ENCODE data around the gene USP15.

Gene USP15

DNA sequence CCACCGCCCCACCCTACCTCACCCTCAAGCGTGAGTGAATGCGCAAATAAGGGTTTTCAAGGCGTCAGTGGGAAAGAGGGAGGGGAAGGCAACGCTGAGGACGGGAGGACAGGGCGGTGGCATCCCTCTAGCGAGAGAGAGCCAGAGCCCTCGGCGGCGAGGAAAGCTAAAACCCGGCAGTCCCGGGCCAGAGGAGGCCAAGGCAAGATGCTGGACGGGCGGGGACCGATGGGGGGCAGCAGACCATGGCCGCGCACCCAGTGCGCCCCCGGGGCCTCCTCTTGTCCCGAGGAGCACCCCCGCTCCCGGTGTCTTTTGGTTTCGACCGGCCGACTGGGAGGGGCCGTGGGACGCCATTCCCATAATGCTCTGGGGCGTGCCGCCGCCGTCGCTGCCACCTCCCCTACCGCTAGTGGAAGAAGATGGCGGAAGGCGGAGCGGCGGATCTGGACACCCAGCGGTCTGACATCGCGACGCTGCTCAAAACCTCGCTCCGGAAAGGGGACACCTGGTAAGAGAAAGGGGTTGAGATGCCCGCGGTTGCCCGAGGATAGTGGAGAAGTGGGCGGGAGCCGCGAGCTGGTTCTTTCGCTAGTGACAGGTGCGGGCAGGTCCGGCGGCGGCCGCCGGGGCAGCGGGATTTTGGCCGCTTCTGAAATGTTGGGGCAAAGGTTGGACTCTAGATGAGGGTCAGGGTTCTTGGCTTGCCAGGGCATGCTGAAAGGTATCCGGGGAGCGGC, at the start of gene USP15:
Gene USP15 (plus strand): TSS at position 412 of the 740 bp plus-strand sequence. CDS start 11 bp downstream, at position 423.
- peak; percentile 99 for DNase-seq (ENCODE audit: low read depth)

GRCh38 chr12:62210422-62210821, 49.8 kb upstream of the USP15 start:
- peak; percentile 48 for DNase-seq (ENCODE audit: low read depth)

GRCh38 chr12:62211510-62211909, 48.7 kb upstream of the USP15 start:
- no peak for DNase-seq (ENCODE audit: low read depth)

GRCh38 chr12:62214846-62215245, 45.4 kb upstream of the USP15 start:
- DNase-seq (ENCODE audit: low read depth): no peak

DNA sequence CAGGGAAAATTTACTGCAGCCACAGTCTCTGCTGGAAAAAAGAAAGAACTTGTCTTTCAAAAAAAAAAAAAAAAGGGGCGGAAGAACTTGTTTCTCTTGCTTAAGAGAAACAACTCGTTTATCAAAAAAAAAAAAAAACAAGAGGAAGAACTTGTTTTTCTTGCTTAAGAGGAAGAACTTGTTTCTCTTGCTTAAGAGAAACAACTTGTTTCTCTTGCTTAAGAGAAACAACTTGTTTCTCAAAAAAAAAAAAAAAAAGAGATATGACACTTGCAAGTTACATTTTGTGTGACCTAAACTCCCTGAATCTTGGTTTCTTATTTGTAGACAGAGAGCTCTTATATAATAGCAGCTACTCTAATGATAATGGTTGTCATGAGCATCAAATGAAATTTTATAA, 44.7 kb upstream of the USP15 start:
- no peak for DNase-seq (ENCODE audit: low read depth)

- DNase-seq (ENCODE audit: low read depth): no peak
These were observed 42.6 kb upstream of the USP15 start for GRCh38 chr12:62217466-62218194.

DNA sequence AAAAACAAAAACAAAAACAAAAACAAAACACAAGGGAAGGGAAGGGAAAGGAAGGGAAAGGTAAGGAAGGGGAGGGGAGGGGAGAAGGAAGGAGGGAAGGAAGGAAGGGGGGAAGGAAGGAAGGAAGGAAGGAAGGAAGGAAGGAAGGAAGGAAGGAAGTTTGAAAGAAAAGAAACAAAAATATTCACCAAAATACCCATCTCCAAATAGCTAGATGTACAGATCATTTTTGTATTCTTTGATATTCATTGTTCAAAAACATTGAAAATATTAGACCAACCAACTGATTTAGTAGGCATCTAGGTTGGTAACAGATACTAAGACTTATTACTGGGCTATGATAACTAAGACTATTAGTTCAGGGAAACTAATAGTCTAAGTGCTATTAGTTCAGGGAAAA, 39.1 kb upstream of the USP15 start:
- no peak for DNase-seq (ENCODE audit: low read depth)

- no peak for DNase-seq (ENCODE audit: low read depth)
These were observed 35.6 kb upstream of the USP15 start for GRCh38 chr12:62224601-62225000.

DNA sequence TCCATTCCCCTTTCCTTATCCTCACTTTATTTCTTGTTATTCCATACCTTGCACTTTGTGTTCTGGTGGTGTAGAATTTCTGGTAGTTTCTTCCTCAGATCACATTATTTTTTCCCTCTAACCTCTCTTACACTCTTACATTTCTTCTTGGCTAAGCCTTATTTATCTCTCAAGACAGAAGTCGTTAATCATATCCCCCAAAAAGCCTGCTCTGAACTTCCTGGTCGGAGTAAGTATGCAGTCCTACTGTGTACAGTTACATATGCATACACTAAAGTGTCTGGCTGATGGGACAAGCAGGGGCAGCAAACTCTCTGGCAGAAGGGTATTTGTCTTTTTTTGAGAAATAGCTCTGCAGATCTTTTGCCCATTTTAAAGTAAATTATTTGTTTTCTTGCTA, 33.1 kb upstream of the USP15 start:
- DNase-seq (ENCODE audit: low read depth): no peak

DNA sequence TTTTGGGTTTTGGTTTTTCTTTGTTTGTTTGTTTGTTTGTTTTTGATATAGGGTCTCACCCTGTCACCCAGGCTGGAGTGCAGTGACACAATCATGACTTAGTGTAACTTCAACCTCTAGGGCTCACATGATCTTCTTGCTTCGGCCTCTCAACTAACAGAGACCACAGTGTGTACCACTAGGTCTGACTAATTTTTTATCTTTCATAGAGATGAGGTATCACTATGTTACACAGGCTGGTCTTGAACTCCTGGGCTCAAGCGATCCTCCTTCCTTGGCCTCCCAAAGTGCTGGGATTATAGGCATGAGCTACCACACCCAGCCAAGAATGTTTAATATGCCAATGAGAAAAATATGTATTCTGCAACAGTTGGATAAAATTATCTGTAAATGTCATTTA, 29.6 kb upstream of the USP15 start:
- no peak for DNase-seq (ENCODE audit: low read depth)

DNA sequence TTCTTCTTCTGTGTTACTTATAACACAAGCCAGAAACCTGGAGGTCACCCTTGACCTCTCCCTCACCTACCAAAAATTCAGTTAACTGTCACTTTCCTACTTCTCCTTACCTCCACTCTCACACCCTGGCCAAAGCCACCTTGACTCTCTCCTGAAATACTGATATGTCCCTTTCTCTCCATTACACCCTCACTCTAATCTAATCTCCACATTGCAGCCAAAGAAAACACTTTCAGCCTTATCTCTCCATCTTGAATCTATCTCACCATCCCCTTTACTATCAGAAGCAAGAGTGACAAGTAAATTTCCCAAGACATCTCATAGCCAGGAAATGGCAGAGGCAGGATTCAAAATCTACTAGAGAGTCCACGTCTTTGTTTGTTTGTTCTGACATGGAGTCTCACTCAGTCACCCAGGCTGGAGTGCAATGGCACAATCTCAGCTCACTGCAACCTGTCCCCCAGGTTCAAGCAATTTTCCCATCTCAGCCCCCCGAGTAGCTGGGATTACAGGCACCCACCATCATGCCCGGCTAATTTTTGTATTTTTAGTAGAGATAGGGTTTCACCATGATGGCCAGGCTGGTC, 28.0 kb upstream of the USP15 start:
- DNase-seq (ENCODE audit: low read depth): no peak

DNA sequence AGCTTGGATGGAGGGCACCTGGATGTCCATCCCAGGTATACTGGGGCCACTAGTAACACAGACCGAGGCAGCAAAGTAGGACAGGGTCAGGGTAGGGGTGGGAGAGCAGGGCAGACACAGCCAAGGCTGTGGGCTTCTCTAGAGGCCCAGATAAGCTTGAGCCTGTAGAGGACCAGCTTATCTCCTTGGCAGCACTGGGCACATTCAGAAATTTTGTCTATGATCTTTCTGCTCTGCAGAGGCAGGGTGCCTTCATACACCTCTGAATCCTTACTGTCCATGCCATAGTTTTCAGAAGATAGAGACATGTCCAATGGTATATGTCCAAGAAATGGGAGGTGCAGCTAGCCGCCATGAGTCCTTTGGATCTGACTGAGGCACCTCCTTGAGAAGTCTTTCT, 26.4 kb upstream of the USP15 start:
- no peak for DNase-seq (ENCODE audit: low read depth)

DNA sequence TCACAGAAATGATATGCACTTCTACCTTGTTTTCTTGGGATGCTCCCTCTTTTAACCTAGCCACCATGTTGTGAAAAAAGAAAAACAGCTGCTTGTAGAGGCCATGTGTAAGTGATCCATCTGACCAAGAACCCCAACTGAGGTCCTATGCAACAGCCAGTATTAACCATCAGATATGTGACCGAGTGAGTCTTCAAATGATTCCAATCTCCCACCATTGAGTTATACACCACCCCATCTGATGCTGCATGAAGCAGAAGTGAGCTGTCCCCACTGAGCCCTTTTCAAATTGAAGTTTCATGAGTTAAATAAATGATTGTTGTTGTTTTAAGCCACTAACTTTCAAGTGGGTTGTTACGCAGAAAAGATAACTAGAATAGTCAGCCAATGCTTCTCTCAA, 20.6 kb upstream of the USP15 start:
- no peak for DNase-seq (ENCODE audit: low read depth)

DNA sequence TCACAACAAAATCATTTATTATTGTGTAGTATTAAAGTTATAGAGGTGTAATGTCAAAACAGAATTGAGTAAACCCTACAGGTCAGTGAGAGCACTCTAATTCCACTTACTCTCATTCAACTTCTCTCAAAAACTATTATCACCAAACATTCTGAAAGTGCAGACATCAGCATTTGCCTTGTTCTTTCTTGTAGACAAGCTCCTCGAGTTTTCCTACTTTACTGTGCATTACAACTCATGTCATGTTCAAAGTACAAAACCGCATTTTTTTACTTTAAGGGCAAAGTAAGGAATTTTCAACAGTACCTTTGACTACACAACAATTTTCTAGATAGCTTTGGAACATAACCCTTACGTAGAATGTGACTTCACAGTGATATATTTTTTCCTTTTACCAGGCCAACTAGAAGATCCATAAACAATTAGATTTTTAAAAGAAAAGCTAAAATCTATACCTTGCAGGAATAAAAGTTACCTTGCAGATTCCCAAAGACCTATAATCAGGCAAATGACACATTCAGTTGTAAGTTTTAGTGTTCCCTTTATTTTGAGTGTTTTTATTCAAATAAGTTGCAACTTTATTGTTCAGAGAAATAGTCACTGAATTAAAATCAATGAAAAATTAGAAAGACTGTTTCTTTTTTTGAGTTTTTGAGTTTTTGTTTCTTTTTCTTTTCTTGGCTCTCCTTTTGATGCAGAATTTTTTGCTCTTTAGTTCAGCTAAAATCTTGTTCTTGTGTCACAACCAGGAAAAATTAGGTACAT, 12.7 kb upstream of the USP15 start:
- DNase-seq (ENCODE audit: low read depth): no peak

DNA sequence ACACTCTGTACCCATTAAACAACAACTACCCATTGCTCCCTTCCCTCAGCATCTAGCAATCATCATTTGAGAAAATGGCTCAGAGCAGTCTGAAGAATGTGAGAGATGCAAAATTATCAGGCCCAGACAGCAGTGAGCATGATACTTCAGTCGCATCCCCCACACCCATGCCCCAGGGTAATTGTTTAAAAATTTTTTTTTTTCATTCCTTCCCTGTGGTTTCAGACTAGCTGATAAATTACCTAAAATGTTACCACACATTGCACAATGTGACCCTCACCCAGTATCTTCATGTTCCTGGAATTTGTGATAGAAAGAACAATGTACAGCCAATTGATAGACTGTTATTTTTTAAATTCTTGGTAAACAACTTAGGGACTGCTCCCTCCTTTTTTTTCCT, 11.3 kb upstream of the USP15 start:
- no peak for DNase-seq (ENCODE audit: low read depth)

DNA sequence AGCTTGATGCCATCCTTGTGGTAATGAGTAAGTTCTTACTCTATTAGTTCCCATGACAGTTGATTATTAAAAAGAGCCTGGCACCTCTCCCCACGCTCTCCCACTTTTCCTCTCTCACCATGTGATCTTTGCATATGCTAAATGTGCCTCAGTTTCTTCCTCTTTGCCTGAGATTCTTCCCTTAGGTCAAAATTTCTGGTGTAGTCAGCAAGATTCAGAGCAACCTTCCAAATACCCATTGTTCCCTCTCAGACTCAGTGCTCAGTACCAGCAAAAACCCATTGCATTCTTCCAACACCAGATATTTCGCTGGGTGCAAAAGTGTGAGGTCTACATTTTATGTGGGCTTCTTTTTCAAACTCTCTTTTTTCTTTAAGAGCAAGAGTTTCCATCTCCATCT, 10.8 kb upstream of the USP15 start:
- DNase-seq (ENCODE audit: low read depth): no peak

GRCh38 chr12:62250671-62251608, 9.3 kb upstream of the USP15 start:
- peak; percentile 29 for DNase-seq (ENCODE audit: low read depth)

DNA sequence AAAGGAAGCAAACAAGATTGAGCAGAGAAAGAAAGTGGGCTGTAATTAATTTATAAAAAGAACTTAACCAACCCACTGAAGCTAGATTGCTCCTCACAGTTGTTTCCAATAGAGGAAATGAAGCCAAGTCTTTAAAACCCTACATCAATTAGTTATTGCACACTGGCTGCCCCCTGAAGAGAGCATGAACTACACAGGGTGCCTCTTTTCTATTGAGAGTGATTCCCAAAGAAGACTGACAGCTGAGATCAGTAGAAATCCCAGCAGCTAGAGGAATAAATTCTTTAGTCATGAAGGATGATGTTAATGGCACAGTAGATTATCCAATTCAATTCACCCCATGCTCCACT, 8.6 kb upstream of the USP15 start:
- DNase-seq (ENCODE audit: low read depth): no peak

GRCh38 chr12:62252576-62252975, 7.6 kb upstream of the USP15 start:
- DNase-seq (ENCODE audit: low read depth): no peak

GRCh38 chr12:62254967-62255366, 5.2 kb upstream of the USP15 start:
- no peak for DNase-seq (ENCODE audit: low read depth)

- no peak for DNase-seq (ENCODE audit: low read depth)
These were observed 3.7 kb upstream of the USP15 start for GRCh38 chr12:62256408-62257096.
